ENCODE results near the gene SPATA32.
"Not testable (repeated sequence)": the region's sequence is repeated elsewhere in the genome, so short reads cannot be mapped to it uniquely, and the experiment has no call there.

Gene SPATA32

DNA sequence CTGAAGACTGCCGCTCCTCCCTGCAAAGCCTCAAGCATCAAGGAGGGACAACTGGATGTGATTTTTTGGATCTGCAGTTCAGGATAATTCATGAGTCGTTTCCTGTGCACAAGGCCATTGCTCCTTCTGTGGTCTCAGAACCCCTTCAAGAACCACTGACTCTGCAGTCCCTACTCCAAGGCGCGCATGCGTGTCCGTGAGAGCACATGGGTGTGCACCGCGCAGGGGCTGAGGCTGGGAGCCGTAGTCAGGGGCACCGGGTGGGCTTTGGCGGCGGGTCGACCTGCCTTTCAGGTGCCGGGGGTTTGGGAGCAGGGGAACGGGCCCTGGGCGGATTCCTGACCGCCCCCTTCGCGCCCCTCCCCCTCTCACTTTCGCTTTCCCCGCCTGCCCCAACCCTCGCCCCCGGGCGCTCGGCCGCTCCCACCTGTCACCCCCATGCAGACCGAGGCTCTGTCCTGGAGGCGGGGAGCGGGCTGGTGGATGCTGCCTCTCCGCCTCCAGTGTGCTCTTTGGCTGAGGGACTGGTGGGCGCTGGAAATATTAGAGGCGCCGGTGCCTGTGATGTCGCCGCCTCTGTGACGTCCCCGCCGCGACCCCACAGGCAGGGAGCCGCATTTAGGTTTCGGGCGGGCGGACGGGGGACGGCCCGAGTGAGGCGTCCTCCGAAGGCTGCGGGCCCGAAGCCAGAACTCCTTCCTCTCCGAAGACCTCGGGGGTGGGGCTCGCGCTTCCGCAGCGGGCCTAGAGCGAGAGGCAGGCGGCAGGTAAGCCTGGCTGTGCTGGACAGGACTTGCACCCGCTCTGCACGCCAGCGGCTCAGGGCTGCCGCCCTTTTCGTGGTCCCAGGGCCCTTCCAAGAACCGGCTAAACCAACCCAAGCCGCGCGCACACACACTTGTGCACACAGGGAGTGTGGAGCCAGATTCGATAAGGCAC lies at the start of gene SPATA32:
Gene SPATA32 (minus strand): TSS at position 518 of the 939 bp plus-strand sequence. CDS start 78 bp downstream, at position 440.
- peak; percentile 60 for DNase-seq

DNA sequence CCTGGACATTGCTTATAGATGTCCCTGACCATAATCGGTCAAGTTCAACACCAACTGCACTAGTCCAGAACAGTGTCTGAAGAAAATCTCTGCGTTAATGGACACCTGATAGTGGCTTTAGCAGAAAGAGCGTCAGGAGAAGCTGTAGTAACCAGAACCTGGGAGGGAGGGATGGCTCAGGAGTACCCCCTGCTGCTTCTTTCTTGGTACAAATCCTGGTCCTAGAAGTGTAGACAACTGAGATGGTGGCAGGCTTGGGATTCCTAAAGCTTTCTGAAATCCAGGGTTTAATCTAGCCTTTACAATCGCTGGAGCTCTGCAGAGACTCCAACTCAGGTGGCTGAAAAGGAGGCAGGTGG lies 49.5 kb upstream of the SPATA32 start:
- DNase-seq: peak; percentile 59

DNA sequence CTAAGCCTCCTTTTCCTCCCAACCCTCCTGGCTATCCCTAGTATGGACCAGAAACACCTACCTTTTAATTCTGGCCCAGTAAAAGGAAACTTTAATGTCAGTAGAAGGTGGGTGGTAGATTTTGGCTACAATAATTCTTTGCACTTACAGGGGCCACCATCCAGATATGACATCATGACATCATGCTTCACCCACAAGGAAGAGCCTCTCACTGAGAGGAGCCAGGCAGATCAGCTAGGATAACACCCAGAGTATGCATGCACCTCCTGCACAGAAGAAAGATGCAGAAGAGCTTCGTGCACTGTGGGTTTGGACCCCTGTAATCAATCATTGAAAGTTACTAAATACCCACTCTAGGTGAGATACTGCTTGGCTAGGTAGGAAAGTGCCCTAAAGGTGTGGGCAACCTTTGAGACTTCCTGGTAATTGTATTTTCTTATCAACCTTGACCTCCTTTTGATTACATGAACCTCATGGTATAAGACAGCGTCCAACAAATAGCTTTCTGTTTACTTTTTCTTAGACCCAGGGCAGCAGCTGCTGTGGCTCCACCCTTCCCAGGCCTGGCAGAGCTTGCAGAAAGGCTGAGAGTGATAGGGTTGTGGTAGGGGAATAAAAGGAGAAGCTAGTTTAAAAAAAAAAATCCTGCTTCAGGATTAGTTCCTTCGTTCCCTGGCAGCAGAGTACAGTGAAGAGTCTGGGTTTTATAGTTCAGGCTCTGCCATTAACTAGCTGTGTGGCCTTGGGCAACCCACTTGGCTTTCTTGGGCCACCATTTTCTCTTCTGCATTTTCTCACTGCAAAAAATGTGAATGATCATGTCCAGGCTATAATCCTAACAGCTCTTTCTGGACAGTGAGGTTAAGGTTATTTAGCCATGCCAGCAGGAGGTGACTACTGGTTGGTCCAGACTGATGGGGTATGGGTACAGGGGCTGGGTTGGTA lies 48.8 kb upstream of the SPATA32 start:
- peak; percentile 92 for DNase-seq

DNA sequence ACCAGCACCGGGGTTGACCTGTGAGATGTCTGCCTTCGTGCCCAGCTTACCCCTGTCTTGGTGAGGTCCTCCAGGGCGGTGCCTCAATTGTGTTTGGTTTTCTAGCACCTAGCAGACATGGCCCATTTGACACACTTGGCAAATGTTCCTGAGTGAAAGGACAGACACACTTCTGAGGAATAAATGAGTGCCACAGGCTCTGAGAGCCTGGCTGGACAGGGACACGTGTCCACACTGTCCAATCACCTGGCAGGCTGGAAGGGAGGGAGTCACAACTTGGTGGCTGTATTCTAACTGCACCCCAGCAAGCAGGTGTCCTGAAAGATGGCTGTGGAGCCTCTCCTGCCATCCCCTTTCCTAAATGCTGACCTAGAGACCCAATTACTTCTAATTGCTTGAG lies 47.5 kb upstream of the SPATA32 start:
- no peak for DNase-seq

DNA sequence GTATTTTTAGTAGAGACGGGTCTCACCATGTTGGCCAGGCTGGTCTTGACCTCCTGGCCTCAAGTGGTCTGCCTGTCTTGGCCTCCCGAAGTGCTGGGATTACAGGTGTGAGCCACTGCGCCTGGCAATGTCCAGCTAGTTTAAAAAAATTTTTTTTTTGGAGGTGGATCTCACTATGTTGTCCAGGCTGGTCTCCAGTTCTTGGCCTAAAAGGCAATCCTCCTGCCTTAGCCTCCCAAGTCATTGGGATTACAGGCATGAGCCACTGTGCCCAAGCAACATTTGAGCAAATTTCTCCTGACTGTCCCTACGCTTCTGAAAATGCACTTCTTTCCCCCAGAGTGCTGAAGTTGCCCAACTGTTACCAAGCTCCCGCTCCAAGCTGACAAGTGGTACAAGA lies 46.9 kb upstream of the SPATA32 start:
- no peak for DNase-seq

- DNase-seq: no peak
Observed at GRCh38 chr17:45308016-45308365, 46.1 kb upstream of the SPATA32 start.

- DNase-seq: peak; percentile 35
Observed at GRCh38 chr17:45307290-45308015, 45.6 kb upstream of the SPATA32 start.

GRCh38 chr17:45306623-45307022 lies 44.7 kb upstream of the SPATA32 start:
- no peak for DNase-seq

- DNase-seq: no peak
Observed at GRCh38 chr17:45306094-45306493, 44.2 kb upstream of the SPATA32 start.

DNA sequence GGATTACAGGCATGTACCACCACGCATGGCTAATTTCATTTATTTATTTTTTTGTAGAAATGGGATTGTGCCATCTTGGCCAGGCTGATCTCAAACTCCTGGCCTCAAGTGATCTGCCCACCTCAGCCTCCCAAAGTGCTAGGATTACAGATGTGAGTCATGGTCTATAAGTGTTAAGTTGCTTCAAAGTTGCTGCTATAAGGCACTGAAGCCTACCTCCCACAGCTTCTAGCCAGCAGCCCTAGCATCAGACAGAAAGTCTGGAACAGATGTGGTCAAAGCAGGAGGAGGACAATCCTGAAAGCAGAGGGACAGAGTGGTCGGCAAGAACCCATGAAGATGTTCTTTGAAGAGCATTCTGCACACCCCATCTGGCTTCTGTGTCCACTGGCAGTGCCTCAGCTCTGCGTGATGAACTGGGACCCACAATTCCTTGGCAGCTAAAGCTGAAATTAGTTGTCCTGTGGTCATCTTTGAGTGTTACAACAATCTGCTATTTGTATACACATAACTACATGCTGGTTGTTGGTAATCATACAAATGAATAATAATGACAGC lies 43.7 kb upstream of the SPATA32 start:
- DNase-seq: no peak

DNA sequence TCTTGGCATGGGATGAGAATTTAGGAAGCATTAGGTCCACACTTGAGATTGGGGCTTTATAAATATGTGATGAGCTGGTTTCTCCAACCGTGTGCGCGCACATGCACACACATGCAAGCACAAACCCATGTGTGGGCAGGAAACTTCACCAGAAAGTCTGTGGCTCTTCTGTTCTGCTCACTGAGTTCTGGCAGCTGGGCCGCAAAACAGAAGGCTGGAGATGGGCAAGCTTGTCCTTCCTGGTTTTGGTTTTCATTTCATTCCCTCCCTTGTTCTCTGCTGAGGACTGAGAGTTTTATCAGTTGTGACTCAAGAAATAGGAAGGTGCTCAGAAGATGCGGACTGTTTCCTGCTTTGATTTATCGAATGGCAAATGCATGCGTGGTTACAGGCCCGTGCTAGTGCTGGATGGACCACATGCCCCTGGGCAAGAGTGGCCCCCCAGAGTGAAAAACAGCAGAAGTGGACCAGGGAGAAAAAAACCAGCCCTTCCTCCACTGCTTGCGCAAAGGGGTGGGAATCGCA lies 40.8 kb upstream of the SPATA32 start:
- no peak for DNase-seq

- not testable (repeated sequence) for DNase-seq
Observed at GRCh38 chr17:45302220-45302619, 40.3 kb upstream of the SPATA32 start.

- DNase-seq: no peak
Observed at GRCh38 chr17:45301674-45302073, 39.8 kb upstream of the SPATA32 start.

DNA sequence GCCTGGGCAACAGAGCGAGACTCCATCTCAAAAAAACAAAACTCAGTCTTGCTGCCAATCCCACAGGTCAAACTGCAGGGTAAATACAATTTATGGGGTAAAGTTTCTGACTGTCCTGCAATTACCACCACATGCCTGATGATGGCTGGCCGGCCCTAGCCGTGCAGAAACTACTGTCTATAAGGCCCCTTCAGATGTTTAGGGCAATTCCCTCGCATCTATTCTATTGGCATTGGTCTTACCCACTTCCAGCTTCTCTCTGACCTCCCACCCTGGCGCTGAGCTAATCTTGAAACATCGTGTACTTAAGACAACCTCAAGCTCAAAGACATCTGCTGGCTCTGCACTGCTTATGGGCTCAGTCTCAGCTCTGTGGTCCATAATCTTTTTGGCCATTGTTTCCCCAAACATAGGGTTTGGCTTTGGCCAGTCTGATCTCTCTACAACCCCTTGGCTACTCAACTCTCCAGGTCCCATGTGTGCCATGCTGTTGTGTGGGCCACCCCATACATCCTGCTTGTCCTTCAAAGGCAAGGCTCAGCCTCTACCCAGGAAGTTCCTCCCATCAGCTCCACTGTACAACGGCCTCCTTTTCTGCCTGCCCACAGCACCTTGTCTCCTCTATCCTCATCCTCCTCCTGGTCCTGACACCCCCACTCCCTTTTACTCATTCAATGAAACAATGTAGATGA lies 38.3 kb upstream of the SPATA32 start:
- DNase-seq: no peak

GRCh38 chr17:45299361-45299760 lies 37.5 kb upstream of the SPATA32 start:
- DNase-seq: no peak

DNA sequence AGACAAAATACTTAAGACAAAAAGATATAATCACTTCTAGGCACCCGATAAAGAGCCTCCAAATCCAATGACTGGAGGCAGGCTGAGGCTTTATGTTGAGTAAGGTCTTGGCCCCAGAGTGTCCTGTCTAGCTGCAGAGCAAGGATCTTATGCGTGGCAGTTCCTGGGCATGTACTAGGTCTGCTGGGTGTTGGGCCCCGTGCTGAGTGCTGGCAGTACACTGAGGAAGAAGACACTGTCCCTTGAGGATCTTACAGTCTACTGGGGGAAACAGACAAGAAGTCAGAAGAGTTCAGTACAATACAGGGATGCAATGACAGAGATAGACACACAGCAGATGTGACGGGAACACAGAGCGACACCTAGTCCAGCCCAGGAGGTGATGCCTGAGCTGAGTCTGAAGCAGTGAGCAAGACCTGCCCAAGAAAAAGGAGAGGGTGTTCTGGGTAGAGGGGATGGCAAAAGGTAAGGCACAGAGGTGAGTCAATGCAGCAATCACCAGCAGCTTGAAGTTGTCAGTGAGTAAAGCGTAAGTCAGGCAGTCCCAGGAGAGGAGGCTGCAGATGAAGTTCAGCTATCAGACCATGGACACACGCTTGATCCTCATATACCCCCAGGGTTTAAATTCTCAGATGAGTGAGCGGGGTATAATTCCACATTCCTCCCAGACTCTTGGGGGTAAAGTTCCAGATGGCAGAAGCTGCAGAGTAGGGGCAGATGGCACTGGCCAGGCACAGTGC lies 36.8 kb upstream of the SPATA32 start:
- no peak for DNase-seq

GRCh38 chr17:45296833-45297124 lies 34.9 kb upstream of the SPATA32 start:
- no peak for DNase-seq

DNA sequence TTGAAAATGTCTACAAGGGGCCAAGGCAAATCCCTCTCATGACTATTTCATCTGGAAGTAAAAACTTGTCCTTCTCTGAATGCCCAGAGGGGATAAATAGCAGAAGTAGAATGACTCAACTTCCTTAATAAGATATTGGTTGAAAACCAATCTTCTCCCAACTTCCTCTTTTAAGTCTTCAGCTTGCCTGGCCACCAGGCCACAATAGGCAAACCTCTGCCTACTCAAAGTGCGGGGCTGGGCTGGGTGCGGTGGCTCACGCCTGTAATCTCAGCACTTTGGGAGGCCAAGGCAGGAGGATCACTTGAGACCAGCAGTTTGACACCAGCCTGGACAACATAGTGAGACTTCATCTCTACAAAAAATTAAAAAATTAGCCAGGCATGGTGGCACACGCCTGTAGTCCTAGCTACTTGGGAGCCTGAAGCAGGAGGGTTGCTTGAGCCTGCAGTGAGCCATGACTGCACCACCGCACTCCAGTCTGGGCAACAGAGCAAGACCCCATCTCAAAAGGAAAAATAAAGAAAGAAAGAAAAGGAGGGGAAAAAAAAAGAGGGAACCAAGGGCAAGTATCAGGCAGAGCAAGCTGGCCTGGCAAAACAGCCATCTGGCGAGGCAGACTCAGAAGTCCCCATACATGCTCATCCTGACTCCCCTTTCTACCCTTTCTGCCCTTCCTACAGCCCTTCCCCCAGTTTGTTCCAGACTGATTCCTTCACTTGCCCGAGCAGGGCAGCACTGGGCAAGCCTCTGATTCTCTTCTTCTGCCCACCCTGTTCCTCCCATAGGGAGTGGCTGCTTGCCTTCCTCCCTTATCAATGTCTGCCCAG lies 34.3 kb upstream of the SPATA32 start:
- DNase-seq: no peak

DNA sequence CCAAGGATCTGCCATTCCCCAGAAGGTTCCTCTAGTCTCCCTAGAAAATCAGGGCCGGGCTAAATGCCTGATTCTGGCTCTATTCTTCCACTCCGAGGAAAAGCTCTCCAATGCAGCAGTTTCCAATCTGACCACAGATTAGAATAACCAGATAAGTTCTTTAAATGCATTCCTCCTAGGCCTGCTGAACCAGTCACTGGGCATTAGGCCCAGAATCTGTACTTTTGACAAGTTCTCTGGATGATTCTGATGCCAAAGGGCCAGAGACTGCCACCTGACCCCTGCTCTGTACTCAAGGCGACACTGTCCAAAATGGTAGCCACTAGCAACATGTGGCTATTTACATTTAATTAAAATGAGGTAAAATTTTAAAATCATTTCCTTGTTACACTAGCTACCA lies 32.6 kb upstream of the SPATA32 start:
- DNase-seq: peak; percentile 34

Measured in DMS53 (cell line).